Brain microvascular endothelial cell (primary cell): ENCODE results near the gene R3HCC1L.
"Not testable (repeated sequence)": the region's sequence is repeated elsewhere in the genome, so short reads cannot be mapped to it uniquely, and the experiment has no call there.

Experiments used
- DNase-seq: peaks from one replicate; pipeline ENCODE4 v3.0.0-alpha.2; 2020
- H3K27ac ChIP-seq: fragments of 250-450 bp; sonication (Bioruptor Pico); 2 replicates; pipeline ENCODE4 v1.5.1; 2020; ENCODE audit warnings: mild to moderate bottlenecking, moderate library complexity
- H3K27me3 ChIP-seq: fragments of 250-450 bp; sonication (Bioruptor Pico); replicated peaks from 2 replicates; pipeline ENCODE4 v1.5.1; 2020; ENCODE audit warnings: mild to moderate bottlenecking
- H3K36me3 ChIP-seq: fragments of 250-450 bp; sonication (Bioruptor Pico); replicated peaks from 2 replicates; pipeline ENCODE4 v1.5.1; 2020; ENCODE audit warnings: mild to moderate bottlenecking
- H3K4me3 ChIP-seq: 2 replicates; pipeline ENCODE4 v1.5.1; 2011; ENCODE audit warnings: low read depth, mild to moderate bottlenecking, control low read depth, low read length, moderate library complexity
- CTCF ChIP-seq: IDR thresholded peaks from 2 replicates; pipeline ENCODE4 v1.5.1; 2011; ENCODE audit warnings: low read depth, mild to moderate bottlenecking, moderate library complexity, low read length, control low read depth, inconsistent platforms; ENCODE audit errors: missing control alignments
- in situ Hi-C: cut with HindIII; loops from 2 replicates; pipeline ENCODE4 v1.10.0; 2017; ENCODE audit warnings: low sequenced_read_pairs, low pct_ligation_motif_present

The R3HCC1L gene

GRCh38 chr10:98144985-98145384 is 10.5 kb downstream of the R3HCC1L start:
- H3K27me3 ChIP-seq, result no peaks in the 10 kb centered on the region
- no peak for TF ChIP-seq CTCF
- in situ Hi-C loops, result no loop called here
- H3K4me3 ChIP-seq, result no peak overlapping the region
- H3K27ac ChIP-seq, result no peak overlapping the region
- no peaks in the 10 kb centered on the region for H3K36me3 ChIP-seq
- DNase-seq, result no peak

- Histone ChIP-seq H3K27ac (peak overlapping the region; percentile 47), H3K36me3 (no peaks in the 10 kb centered on the region), H3K4me3 (no peak overlapping the region), H3K27me3 (no peaks in the 10 kb centered on the region)
- in situ Hi-C loops, result no loop called here
- TF ChIP-seq CTCF, result no peak
- DNase-seq, result no peak
These were observed 15.4 kb downstream of the R3HCC1L start for GRCh38 chr10:98149858-98150257.

GRCh38 chr10:98150544-98150943 is 16.1 kb downstream of the R3HCC1L start:
- in situ Hi-C loops, result no loop called here
- no peak overlapping the region for H3K4me3 ChIP-seq
- peak overlapping the region; percentile 47 for H3K27ac ChIP-seq
- H3K36me3 ChIP-seq, result no peaks in the 10 kb centered on the region
- no peaks in the 10 kb centered on the region for H3K27me3 ChIP-seq
- TF ChIP-seq CTCF, result no peak
- peak; percentile 85 for DNase-seq

- DNase-seq, H3K27ac ChIP-seq, in situ Hi-C loops, H3K4me3 ChIP-seq, H3K27me3 ChIP-seq, H3K36me3 ChIP-seq: not testable (repeated sequence)
These were observed 18.3 kb downstream of the R3HCC1L start for GRCh38 chr10:98152778-98153177.

- DNase-seq, H3K4me3 ChIP-seq, in situ Hi-C loops, H3K27me3 ChIP-seq, H3K27ac ChIP-seq, H3K36me3 ChIP-seq: not testable (repeated sequence)
These were observed 18.9 kb downstream of the R3HCC1L start for GRCh38 chr10:98153213-98153958.

- in situ Hi-C loops, result no loop called here
- no peak overlapping the region for H3K4me3 ChIP-seq
- DNase-seq, result no peak
- no peak for TF ChIP-seq CTCF
- no peaks in the 10 kb centered on the region for H3K27me3 ChIP-seq
- peaks cover 3% of the 10 kb centered on the region for H3K36me3 ChIP-seq
- no peak overlapping the region for H3K27ac ChIP-seq
These were observed 19.6 kb downstream of the R3HCC1L start for GRCh38 chr10:98154076-98154475.

GRCh38 chr10:98158576-98158975 is 24.1 kb downstream of the R3HCC1L start:
- in situ Hi-C loops, result no loop called here
- Histone ChIP-seq H3K27me3 (no peaks in the 10 kb centered on the region), H3K4me3 (no peak overlapping the region), H3K27ac (no peak overlapping the region), H3K36me3 (peaks cover 3% of the 10 kb centered on the region)
- TF ChIP-seq CTCF, result no peak
- no peak for DNase-seq
